Measurements from ENCODE around the gene ITFG1. TPM values are rescaled to one million over a fixed set of nuclear protein-coding genes. Genes with fewer than 3 reads are reported as not detected.
"Not testable (repeated sequence)": the region's sequence is repeated elsewhere in the genome, so short reads cannot be mapped to it uniquely, and the experiment has no call there.

ITFG1 gene
- total RNA-seq, 1 donor from 2014 or later = 50.0 TPM

DNA sequence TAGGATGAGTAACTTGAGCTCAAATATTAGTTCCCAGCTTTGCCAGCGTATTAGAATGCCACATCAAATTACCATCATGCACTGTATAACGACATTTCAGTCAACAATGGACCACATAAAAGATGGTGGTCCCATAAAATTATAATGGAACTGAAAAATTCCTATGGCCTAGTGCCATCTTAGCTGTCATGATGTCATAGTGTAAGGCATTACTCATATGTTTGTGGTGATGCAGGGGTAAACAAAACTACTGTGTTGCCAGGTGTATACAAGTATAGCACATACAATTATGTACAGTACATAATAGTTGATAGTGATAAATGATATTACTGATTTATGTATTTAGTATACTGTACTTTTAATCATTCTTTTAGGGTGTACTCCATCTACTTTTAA, 262.7 kb downstream of the ITFG1 start:
- Histone ChIP-seq H3K4me1 (no peaks in the 10 kb centered on the region), H3K4me3 (no peak overlapping the region), H3K27ac (no peak overlapping the region), H3K27me3 (ENCODE audit: low read depth) (no peaks in the 10 kb centered on the region), H3K9me3 (no peaks in the 10 kb centered on the region), H3K36me3 (no peaks in the 10 kb centered on the region)
- TF ChIP-seq CTCF (IDR thresholded peaks at IDR 0.05) = no peak
- ATAC-seq = no peak
- intact Hi-C loops (cut with DNase I) = no loop called here
- DNase-seq = no peak

DNA sequence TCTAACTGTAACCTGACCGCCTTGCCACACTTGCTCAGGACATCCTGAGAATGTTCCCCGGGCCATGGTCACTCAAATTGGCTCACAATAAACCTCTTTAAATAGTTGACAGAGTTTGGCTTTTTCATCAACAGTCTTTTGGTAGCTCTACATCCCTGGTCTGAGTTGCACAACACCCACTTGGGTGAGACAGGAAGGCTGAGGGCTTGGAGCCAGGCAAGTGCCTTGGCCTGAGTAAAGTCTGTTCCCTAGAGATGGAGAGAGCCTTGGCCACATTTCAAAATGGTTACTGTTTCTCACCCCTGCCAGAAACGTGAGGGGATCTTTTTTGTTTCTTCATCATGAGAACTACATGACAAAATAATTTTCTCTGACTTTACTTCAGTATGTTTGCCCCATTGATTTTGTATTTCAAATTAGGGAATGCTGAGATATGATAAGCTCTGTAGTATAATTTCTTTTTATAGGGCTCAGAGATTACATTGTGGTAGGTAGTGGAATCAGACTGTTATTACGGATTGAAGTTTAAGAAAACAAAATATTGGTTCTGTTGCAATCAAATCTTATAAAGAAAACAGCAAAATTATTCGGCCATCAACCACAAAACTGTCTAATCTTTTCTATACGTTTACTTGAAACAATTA, 263.2 kb downstream of the ITFG1 start:
- Histone ChIP-seq H3K27ac (no peak overlapping the region), H3K4me1 (no peaks in the 10 kb centered on the region), H3K9me3 (no peaks in the 10 kb centered on the region), H3K4me3 (no peak overlapping the region), H3K36me3 (no peaks in the 10 kb centered on the region), H3K27me3 (ENCODE audit: low read depth) (no peaks in the 10 kb centered on the region)
- intact Hi-C loops (cut with DNase I) = no loop called here
- TF ChIP-seq CTCF (IDR thresholded peaks at IDR 0.05) = no peak
- ATAC-seq = no peak
- DNase-seq = no peak

DNA sequence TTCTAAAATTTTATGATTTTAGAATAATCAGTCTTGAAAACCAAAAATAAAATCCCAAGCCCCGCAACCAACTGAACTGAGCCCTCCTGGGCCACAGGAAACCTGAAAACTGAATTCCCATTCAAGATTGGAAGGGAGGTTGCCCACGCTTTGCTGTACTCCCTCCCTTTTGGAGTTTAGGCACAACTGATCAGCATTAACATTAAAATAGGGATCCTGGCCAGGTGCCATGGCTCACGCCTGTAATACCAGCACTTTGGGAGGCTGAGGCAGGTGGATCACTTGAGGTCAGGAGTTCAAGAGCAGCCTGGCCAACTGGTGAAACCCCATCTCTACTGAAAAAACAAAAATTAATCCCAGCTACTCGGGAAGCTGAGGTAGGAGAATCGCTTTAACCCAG, 264.4 kb downstream of the ITFG1 start:
- TF ChIP-seq CTCF (IDR thresholded peaks at IDR 0.05) = no peak
- no peak for DNase-seq
- Histone ChIP-seq H3K27ac (no peak overlapping the region), H3K9me3 (no peaks in the 10 kb centered on the region), H3K27me3 (ENCODE audit: low read depth) (no peaks in the 10 kb centered on the region), H3K36me3 (no peaks in the 10 kb centered on the region), H3K4me1 (no peaks in the 10 kb centered on the region), H3K4me3 (no peak overlapping the region)
- intact Hi-C loops (cut with DNase I) = no loop called here
- ATAC-seq = no peak

DNA sequence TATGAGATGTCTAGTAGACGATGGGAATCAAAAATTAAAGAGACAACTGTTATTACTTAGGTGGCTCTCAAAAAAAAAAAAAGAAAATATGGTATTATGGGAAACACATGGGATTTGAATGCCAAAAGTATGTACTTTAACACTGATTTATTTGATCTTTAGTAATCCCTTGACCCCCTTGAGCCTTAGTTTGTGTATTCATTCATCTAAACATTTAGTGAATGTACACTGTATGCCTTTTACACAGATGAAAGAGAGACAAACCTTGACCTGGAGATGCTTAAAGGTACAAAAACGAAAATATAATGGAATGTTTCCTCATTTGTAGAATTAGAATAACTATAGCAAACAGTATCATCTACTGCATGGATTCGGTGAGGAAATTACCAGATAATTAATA, 278.5 kb downstream of the ITFG1 start:
- Histone ChIP-seq H3K36me3 (no peaks in the 10 kb centered on the region), H3K9me3 (no peaks in the 10 kb centered on the region)
- ATAC-seq = no peak

GRCh38 chr16:47181066-47181465, 279.8 kb downstream of the ITFG1 start:
- H3K27ac ChIP-seq; H3K36me3 ChIP-seq; ATAC-seq; H3K27me3 ChIP-seq (ENCODE audit: low read depth); H3K4me3 ChIP-seq; intact Hi-C loops (cut with DNase I); H3K4me1 ChIP-seq; DNase-seq; H3K9me3 ChIP-seq: not testable (repeated sequence)

More for the DNA sequence above, 278.5 kb downstream of the ITFG1 start:
- no peak overlapping the region for H3K27ac ChIP-seq
- TF ChIP-seq CTCF (IDR thresholded peaks at IDR 0.05) = no peak
- H3K27me3 ChIP-seq (ENCODE audit: low read depth) = no peaks in the 10 kb centered on the region
- H3K4me3 ChIP-seq = no peak overlapping the region
- no peaks in the 10 kb centered on the region for H3K4me1 ChIP-seq
- intact Hi-C loops (cut with DNase I) = no loop called here
- DNase-seq = no peak

DNA sequence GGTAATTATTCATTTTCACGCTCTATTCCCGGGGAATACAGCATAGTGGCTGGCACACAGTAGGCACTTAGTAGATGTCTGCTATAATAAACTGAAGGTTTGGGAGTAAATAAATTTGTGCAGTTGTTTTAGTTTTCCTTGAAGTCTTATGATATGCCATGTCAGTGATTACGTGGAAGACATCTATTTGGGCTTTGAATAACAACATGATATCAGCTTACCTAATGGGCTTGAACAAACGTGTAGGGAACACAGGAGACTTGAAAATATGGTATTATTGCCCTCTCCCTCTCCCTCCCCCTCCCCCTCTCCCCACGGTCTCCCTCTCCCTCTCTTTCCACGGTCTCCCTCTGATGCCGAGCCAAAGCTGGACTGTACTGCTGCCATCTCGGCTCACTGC, 280.8 kb downstream of the ITFG1 start:
- intact Hi-C loops (cut with DNase I) = no loop called here
- no peak for TF ChIP-seq CTCF (IDR thresholded peaks at IDR 0.05)
- H3K27ac ChIP-seq = no peak overlapping the region
- H3K4me1 ChIP-seq = no peaks in the 10 kb centered on the region
- H3K9me3 ChIP-seq = no peaks in the 10 kb centered on the region
- ATAC-seq = no peak
- no peak for DNase-seq
- no peaks in the 10 kb centered on the region for H3K36me3 ChIP-seq
- H3K27me3 ChIP-seq (ENCODE audit: low read depth) = no peaks in the 10 kb centered on the region
- no peak overlapping the region for H3K4me3 ChIP-seq

Data from lower lobe of right lung (tissue), 2 donors.